Small intestine (tissue), 7 donors: ENCODE results near the gene CNTNAP1. TPM values are rescaled to one million over a fixed set of nuclear protein-coding genes. Genes with fewer than 3 reads are reported as not detected.
A peak's percentile ranks its signal among the peaks of the same experiment; 100 is the strongest.
"Not testable (repeated sequence)": the region's sequence is repeated elsewhere in the genome, so short reads cannot be mapped to it uniquely, and the experiment has no call there.

ENCODE experiments used
- DNase-seq, 2 donors: peaks; one replicate each; pipeline versions ENCODE4 v3.0.0 to v3.0.0-alpha.2; 2013
- FAIRE-seq: peaks from 2 replicates; lab custom pipeline; 2012; peaks lifted over from hg19 to GRCh38; lab: Jason Lieb, UNC
- H3K27ac ChIP-seq, 3 donors: one replicate each; pipeline ENCODE4 v1.5.1; 2013; ENCODE audit warnings: low read length in 2 of 3, mild to moderate bottlenecking in 2 of 3, control low read depth in 1 of 3, inconsistent platforms in 1 of 3, low read depth in 1 of 3, moderate library complexity in 1 of 3
- H3K27me3 ChIP-seq, 3 donors: one replicate each; pipeline ENCODE4 v1.6.1; 2013; ENCODE audit warnings: low read length in 3 of 3, inconsistent platforms in 1 of 3; ENCODE audit not compliant: control insufficient read depth in 3 of 3, insufficient read depth in 3 of 3
- H3K36me3 ChIP-seq, 3 donors: one replicate each; pipeline ENCODE4 v1.6.1; 2013; ENCODE audit warnings: low read length in 3 of 3, inconsistent platforms in 1 of 3, low read depth in 1 of 3, mild to moderate bottlenecking in 1 of 3, moderate library complexity in 1 of 3; ENCODE audit not compliant: control insufficient read depth in 3 of 3, insufficient read depth in 2 of 3
- H3K4me1 ChIP-seq, 3 donors: one replicate each; pipeline ENCODE4 v1.6.1; 2013; ENCODE audit warnings: low read length in 2 of 3, inconsistent platforms in 1 of 3, low read depth in 1 of 3, mild to moderate bottlenecking in 1 of 3, moderate library complexity in 1 of 3; ENCODE audit not compliant: control insufficient read depth in 3 of 3, insufficient read depth in 2 of 3
- H3K4me3 ChIP-seq, 3 donors: one replicate each; pipeline ENCODE4 v1.5.1; 2013; ENCODE audit warnings: low read length in 3 of 3, control low read depth in 1 of 3, inconsistent platforms in 1 of 3, low read depth in 1 of 3, mild to moderate bottlenecking in 1 of 3, moderate library complexity in 1 of 3
- H3K9me3 ChIP-seq, 2 donors: one replicate each; pipeline ENCODE4 v1.6.1; 2013; ENCODE audit warnings: low read depth in 1 of 2, low read length in 1 of 2; ENCODE audit not compliant: control insufficient read depth in 2 of 2, insufficient read depth in 1 of 2
- WGBS, 3 donors: extraction: QIAGEN DNeasy Blood & Tissue Kit; methylation state at CpG; one replicate each; pipeline ENCODE4 v1.1.7; 2013; 5-methylcytosine and 5-hydroxymethylcytosine counted together
- polyA plus RNA-seq, 4 donors: library from polyadenylated mRNA; stranded (reverse) in 3 of 4; unstranded in 1 of 4; fragments of 200-250 nt in 3 of 4; fragments of 120-200 nt in 1 of 4; gene quantifications; one replicate each; pipeline versions ENCODE4 v1.2.1 to v1.2.3, GENCODE V29; 2013
- donor health status: healthy with polysubstance abuse.
- donor health status: control.
- donor health status: control.
- donor health status: Bipolar disorder and iron deficiency.
- donor health status: healthy.

The CNTNAP1 gene
- polyA plus RNA-seq, 4 donors: 0.54 to 2.7 (median 2.5) TPM; not detected in 1

DNA sequence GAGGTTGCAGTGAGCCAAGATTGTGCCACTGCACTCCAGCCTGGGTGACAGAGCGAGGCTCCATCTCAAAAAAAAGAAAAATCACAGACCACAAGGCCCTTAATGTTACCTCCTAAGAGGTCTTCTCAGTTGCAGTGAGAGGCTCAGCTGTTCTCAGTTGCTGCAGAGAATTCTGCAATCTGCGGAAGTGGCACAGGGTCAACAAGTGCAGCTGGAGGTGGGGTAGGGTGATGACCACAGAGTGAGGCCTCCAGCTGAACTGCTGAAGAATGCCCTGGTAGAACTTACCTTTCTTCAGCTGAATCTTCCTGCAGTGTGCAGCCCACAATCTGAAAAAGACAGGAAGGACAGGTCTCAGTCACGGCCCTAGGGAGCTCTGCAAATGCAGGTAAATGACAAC is 26.3 kb downstream of the CNTNAP1 start:
- FAIRE-seq (no peak), DNase-seq (no peak)
- H3K4me1 ChIP-seq: no peaks in the 10 kb centered on the region
- no peaks in the 10 kb centered on the region for H3K27me3 ChIP-seq
- H3K27ac ChIP-seq: no peak overlapping the region
- 87 to 97% (median 89%) methylated on average over 3 of the region's 3 CpGs for WGBS, 3 donors
- peaks cover 30 to 84% (median 36%) of the 10 kb centered on the region in 3 donors for H3K36me3 ChIP-seq
- H3K4me3 ChIP-seq: no peak overlapping the region
- no peaks in the 10 kb centered on the region for H3K9me3 ChIP-seq

DNA sequence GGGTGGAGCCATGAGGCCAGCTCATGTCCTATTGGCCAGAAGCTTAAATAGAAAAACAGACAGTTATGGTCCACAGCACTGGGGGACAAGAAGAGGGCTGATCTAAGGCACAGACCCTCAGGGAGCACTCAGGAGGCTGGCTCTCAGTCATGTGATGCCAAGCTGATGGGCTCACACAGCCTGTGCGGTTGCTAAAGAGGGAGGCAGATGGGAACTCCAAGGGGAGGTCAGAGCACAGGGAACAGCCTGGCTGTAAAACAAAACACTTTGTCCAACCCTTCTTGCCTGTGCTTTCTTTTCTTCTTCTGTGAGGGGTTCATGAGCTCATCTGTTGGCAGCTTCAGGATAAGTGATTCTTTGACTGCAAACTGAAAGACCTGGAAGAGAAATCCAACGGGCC is 27.2 kb downstream of the CNTNAP1 start:
- no peaks in the 10 kb centered on the region for H3K27me3 ChIP-seq
- WGBS, 3 donors: 76 to 87% (median 77%) methylated on average over 2 of the region's 2 CpGs
- H3K36me3 ChIP-seq: peaks cover 29 to 79% (median 34%) of the 10 kb centered on the region in 3 donors
- no peak overlapping the region for H3K4me3 ChIP-seq
- FAIRE-seq (no peak), DNase-seq (no peak)
- no peaks in the 10 kb centered on the region for H3K4me1 ChIP-seq
- no peak overlapping the region for H3K27ac ChIP-seq
- H3K9me3 ChIP-seq: no peaks in the 10 kb centered on the region

DNA sequence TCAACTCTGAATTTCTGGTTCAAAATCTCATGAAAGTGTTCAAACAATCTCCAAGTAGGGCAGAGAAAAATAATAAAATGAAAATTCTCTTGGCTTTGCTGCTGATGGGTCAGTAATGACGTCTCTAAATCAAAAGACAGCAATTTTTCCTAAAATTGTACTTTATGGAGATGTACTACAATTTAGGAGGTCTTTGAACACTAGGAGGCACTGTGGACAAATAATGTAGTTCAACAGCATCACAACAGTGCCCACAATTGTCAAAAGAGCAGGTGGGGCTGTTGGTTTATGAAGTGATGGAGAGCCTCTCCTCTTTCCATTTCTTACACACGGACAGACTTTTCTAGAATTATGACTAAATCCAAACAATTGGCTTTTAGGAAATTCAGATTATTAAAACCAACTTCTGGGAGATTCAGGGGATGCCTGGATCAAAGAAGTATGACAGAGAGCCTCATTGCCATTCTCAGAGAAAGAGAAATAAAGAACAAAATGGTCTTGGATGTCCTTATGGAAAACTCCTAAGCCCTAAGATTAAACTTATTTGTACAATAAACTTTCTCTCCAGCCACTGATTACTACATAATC is 38.8 kb downstream of the CNTNAP1 start:
- Histone ChIP-seq H3K27ac (no peak overlapping the region), H3K4me3 (no peak overlapping the region), H3K4me1 (no peaks in the 10 kb centered on the region), H3K36me3 (peaks cover 14 to 46% (median 18%) of the 10 kb centered on the region in 3 donors), H3K9me3 (no peaks in the 10 kb centered on the region), H3K27me3 (no peaks in the 10 kb centered on the region)
- no peak for FAIRE-seq
- peak; percentile 70 to 77 for DNase-seq
- WGBS, 3 donors: 5 to 14% (median 9%) methylated on average over 2 of the region's 2 CpGs

GRCh38 chr17:42723636-42724035 is 41.3 kb downstream of the CNTNAP1 start:
- 85 to 89% (median 86%) methylated on average over 3 of the region's 3 CpGs for WGBS, 3 donors
- Histone ChIP-seq H3K4me3 (no peak overlapping the region), H3K4me1 (no peaks in the 10 kb centered on the region), H3K9me3 (no peaks in the 10 kb centered on the region), H3K27ac (no peak overlapping the region), H3K27me3 (no peaks in the 10 kb centered on the region), H3K36me3 (peaks cover 9 to 60% (median 18%) of the 10 kb centered on the region in 3 donors)
- DNase-seq (no peak), FAIRE-seq (no peak)

GRCh38 chr17:42725143-42725542 is 42.8 kb downstream of the CNTNAP1 start:
- FAIRE-seq: no peak
- no peak overlapping the region for H3K4me3 ChIP-seq
- WGBS, 3 donors: 98 to 99% (median 98%) methylated on average over 6 of the region's 6 CpGs
- no peak overlapping the region for H3K27ac ChIP-seq
- no peaks in the 10 kb centered on the region for H3K27me3 ChIP-seq
- no peak for DNase-seq
- H3K9me3 ChIP-seq: no peaks in the 10 kb centered on the region
- peaks cover 9 to 66% (median 13%) of the 10 kb centered on the region in 3 donors for H3K36me3 ChIP-seq
- no peaks in the 10 kb centered on the region for H3K4me1 ChIP-seq

DNA sequence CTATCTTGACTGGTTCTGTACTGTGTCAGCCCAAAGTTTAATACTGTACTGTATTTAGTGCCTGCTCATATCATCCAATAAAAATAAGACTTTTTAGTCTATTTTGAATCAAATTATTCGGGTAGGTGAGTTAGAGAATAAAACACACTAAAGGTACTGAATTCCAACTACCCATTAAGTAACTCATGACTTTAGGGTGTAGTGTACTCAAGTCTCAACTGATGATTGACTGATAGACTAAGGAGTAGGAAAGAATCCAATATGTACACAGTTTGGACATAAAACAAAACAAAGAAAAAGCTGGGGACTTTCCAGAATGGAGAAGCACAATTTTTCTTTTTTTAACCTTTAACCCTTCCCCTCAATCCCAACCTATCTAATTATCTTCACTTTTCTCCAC is 58.4 kb downstream of the CNTNAP1 start:
- Histone ChIP-seq H3K27me3 (peaks cover 0 to 3% (median 0%) of the 10 kb centered on the region in 3 donors), H3K9me3 (peaks cover 0 to 3% of the 10 kb centered on the region in 2 donors), H3K36me3 (peaks cover 0 to 12% (median 0%) of the 10 kb centered on the region in 3 donors), H3K4me1 (peaks cover 0 to 14% (median 2%) of the 10 kb centered on the region in 3 donors), H3K4me3 (no peak overlapping the region), H3K27ac (no peak overlapping the region)
- 77 to 95% (median 80%) methylated on average over 1 of the region's 1 CpG for WGBS, 3 donors
- FAIRE-seq (no peak), DNase-seq (no peak)

GRCh38 chr17:42742916-42743315 is 60.6 kb downstream of the CNTNAP1 start:
- not testable (repeated sequence) for H3K4me3 ChIP-seq, H3K27me3 ChIP-seq, H3K9me3 ChIP-seq, H3K36me3 ChIP-seq, FAIRE-seq, DNase-seq, H3K27ac ChIP-seq
- WGBS, 3 donors: 89 to 93% (median 91%) methylated on average over 11 of the region's 11 CpGs
- peaks cover 0 to 14% (median 2%) of the 10 kb centered on the region in 3 donors for H3K4me1 ChIP-seq

DNA sequence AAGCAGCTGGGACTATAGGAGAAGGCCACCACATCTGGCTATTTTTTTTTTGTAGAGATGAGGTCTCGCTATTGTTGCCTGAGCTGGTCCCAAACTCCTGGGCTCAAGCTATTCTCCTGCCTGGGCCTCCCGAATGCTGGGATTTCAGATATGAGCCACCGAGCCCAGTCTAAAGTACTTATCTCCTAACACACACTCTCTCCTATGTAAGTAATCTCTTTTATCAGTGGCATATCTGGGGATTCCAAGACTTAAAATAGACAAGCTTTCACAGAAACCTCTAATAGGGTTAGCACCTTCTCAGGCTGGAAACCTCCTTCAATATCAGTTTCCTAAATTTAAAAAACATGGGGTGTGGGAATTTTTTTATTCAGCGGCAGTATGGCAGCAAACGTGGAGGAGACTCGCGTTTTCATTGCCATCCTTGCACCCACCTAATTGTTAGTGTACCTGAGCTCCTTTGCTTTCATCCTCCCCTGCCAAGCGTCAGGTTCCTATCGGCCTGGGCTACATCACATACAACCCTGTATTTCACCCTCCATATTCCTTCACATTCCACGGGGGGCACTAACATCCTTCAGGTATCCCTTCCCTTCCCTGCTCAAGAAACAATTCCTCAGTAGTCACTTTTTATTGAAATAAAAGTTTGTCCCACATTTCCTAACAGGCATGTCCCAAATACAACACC is 61.4 kb downstream of the CNTNAP1 start:
- 32 to 55% (median 46%) methylated on average over 10 of the region's 10 CpGs for WGBS, 3 donors
- DNase-seq: no peak

More for the DNA sequence above, 61.4 kb downstream of the CNTNAP1 start:
- H3K36me3 ChIP-seq: peaks cover 0 to 4% (median 0%) of the 10 kb centered on the region in 3 donors
- FAIRE-seq: no peak
- peaks cover 0 to 14% (median 2%) of the 10 kb centered on the region in 3 donors for H3K4me1 ChIP-seq
- peak overlapping the region in 2 of 3 donors; percentile 90 to 94 for H3K4me3 ChIP-seq
- peak overlapping the region; percentile 81 to 98 (median 93) for H3K27ac ChIP-seq
- peaks cover 0 to 3% (median 0%) of the 10 kb centered on the region in 3 donors for H3K27me3 ChIP-seq
- peaks cover 0 to 3% of the 10 kb centered on the region in 2 donors for H3K9me3 ChIP-seq
